Epithelial cell of proximal tubule (primary cell): ENCODE data around the gene ACER3. TPM values are rescaled to one million over a fixed set of nuclear protein-coding genes. Genes with fewer than 3 reads are reported as not detected.
"Not testable (repeated sequence)": the region's sequence is repeated elsewhere in the genome, so short reads cannot be mapped to it uniquely, and the experiment has no call there.

Experiments
- DNase-seq: peaks from one replicate; pipeline ENCODE4 v3.0.0-alpha.2; 2011; ENCODE audit warnings: low read depth
- H3K4me3 ChIP-seq: 2 replicates; pipeline ENCODE4 v1.5.1; 2011; ENCODE audit warnings: low read depth, mild to moderate bottlenecking, low read length
- CTCF ChIP-seq: conservative IDR thresholded peaks from 2 replicates; pipeline ENCODE4 v1.5.1; 2012; ENCODE audit warnings: low read depth, mild to moderate bottlenecking, low read length
- total RNA-seq: library from RNA; depleted of rRNA; stranded (reverse); fragments of >200 nt; gene quantifications from 2 replicates; pipeline ENCODE4 v1.2.3, GENCODE V29; 2015

The ACER3 gene
- total RNA-seq, 1 donor from 2014 or later: 11.4 TPM

DNA sequence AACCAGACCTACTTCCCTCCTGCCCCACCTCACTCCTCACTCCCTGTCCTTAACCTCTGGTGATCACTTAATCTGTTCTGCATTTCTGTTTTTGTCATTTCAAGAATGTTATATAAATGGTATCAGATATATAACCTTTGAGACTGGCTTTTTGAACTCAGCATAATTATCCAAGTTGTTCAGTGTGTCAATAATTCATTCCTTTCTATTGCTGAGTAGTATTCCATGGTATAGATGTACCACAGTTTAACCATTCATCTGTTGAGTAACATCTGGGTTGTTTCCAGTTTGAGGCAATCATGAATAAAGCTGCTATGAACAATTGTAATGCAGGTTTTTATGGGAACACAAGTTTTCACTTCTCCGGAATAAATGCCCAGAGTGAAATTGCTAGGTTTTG is 138.9 kb downstream of the ACER3 start:
- no peak overlapping the region for H3K4me3 ChIP-seq
- TF ChIP-seq CTCF: no peak
- no peak for DNase-seq

GRCh38 chr11:77001613-77002012 is 140.9 kb downstream of the ACER3 start:
- DNase-seq: no peak
- no peak for TF ChIP-seq CTCF
- no peak overlapping the region for H3K4me3 ChIP-seq

DNA sequence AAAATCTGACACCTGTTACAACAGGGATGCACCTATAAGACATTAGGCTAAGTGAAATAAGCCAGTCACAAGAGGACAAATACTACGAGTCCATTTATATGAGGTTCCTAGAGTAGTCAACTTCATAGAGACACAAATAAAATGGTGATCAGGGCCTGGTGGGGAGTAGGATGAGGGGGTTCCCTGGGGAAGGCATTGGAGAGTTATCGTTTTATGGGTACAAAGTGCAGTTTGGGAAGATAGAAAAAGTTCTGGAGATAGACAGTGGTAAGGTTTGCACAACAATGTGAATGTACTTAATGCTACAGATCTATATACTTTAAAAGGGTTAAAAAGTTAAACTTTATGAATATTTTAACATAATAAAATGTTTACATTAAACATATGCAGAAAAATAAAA is 142.1 kb downstream of the ACER3 start:
- no peak for TF ChIP-seq CTCF
- no peak for DNase-seq
- H3K4me3 ChIP-seq: no peak overlapping the region

- DNase-seq: no peak
- H3K4me3 ChIP-seq: no peak overlapping the region
- TF ChIP-seq CTCF: no peak
These were observed 143.2 kb downstream of the ACER3 start for GRCh38 chr11:77003963-77004362.

DNA sequence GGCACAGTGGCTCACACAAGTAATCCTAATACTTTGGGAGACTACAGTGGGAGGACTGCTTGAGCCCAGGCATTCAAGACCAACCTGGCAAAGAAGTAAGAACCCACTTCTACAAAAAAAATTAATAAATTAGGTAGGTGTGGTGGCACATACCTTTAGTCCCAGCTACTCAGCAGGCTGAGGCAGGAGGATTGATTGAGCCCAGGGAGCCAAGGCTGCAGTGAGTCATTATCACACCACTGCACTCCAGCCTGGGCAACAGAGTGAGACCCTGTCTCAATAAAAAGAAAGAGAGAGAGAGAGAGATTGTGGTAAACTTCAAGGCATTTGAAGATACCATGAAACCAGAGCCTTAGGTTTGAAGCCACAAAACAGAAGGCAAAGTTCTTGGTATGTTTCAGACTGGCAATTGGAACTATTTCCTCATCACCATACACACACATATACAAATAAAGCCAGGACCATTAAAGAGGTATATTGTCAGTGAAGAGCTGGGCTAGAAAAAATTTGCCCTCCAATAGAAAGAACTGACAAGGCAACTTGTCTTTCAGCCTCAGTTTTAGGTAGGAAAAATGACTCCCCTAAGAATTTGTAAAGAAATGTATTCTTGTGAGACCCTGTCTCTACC is 148.9 kb downstream of the ACER3 start:
- no peak overlapping the region for H3K4me3 ChIP-seq
- TF ChIP-seq CTCF: no peak

DNA sequence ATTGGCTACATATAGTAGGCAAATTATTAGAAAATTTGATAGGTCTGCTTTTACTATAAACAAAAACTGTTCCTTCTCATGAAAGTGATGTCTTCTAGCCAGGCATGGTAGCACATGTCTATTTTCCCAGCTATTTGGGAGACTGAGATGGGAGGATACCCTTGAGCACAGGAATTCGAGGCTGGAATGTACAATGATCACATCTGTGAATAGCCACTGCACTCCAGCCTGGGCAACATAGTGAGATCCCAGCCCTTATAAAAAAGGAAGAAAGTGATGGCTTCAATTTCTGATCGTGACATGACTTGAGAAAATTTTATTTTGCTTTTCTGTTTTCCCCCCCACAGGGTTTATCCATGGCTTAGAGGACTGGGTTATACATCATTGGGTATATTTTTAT is 154.0 kb downstream of the ACER3 start:
- DNase-seq: no peak
- no peak for TF ChIP-seq CTCF
- H3K4me3 ChIP-seq: no peak overlapping the region

More for the DNA sequence above, 148.9 kb downstream of the ACER3 start:
- DNase-seq: no peak

GRCh38 chr11:77018396-77018924 is 157.7 kb downstream of the ACER3 start:
- not testable (repeated sequence) for H3K4me3 ChIP-seq, DNase-seq
